IPS DF 4.7 (cell line): Measurements from ENCODE around the gene USP33.
"Not testable (repeated sequence)": the region's sequence is repeated elsewhere in the genome, so short reads cannot be mapped to it uniquely, and the experiment has no call there.

Experiments used
- DNase-seq: peaks from one replicate; pipeline ENCODE4 v3.0.0-alpha.2; 2013; ENCODE audit warnings: low spot score; ENCODE audit errors: extremely low read depth

The USP33 gene

GRCh38 chr1:77673030-77673429, 86.6 kb downstream of the USP33 start:
- no peak for DNase-seq

- no peak for DNase-seq
Observed at GRCh38 chr1:77672374-77672773, 87.3 kb downstream of the USP33 start.

GRCh38 chr1:77671836-77672235, 87.8 kb downstream of the USP33 start:
- DNase-seq, result no peak

GRCh38 chr1:77670330-77670729, 89.3 kb downstream of the USP33 start:
- DNase-seq, result no peak

GRCh38 chr1:77668924-77669449, 90.7 kb downstream of the USP33 start:
- DNase-seq, result no peak

GRCh38 chr1:77664939-77665516, 94.6 kb downstream of the USP33 start:
- no peak for DNase-seq

GRCh38 chr1:77661696-77662095, 98.0 kb downstream of the USP33 start:
- no peak for DNase-seq

- no peak for DNase-seq
Observed at GRCh38 chr1:77659879-77660593, 99.6 kb downstream of the USP33 start.

- no peak for DNase-seq
Observed at GRCh38 chr1:77658271-77658670, 101.4 kb downstream of the USP33 start.

- no peak for DNase-seq
Observed at GRCh38 chr1:77655431-77655974, 104.1 kb downstream of the USP33 start.

GRCh38 chr1:77652970-77653516, 106.6 kb downstream of the USP33 start:
- no peak for DNase-seq

- DNase-seq, result no peak
Observed at GRCh38 chr1:77652268-77652667, 107.4 kb downstream of the USP33 start.

- no peak for DNase-seq
Observed at GRCh38 chr1:77649127-77649526, 110.5 kb downstream of the USP33 start.

- DNase-seq, result not testable (repeated sequence)
Observed at GRCh38 chr1:77646224-77646623, 113.4 kb downstream of the USP33 start.
